Skeletal muscle tissue (tissue), 5 donors: ENCODE results near the gene SH2D1A. TPM values are rescaled to one million over a fixed set of nuclear protein-coding genes. Genes with fewer than 3 reads are reported as not detected.

Experiments
- H3K27ac ChIP-seq: one replicate; pipeline ENCODE4 v1.7.0; 2013; ENCODE audit warnings: mild to moderate bottlenecking, low read depth, low read length, inconsistent platforms
- H3K27me3 ChIP-seq, 3 donors: one replicate each; pipeline ENCODE4 v1.7.0; 2013; ENCODE audit warnings: low read length in 3 of 3; ENCODE audit not compliant: control insufficient read depth in 3 of 3, insufficient read depth in 3 of 3
- H3K36me3 ChIP-seq, 3 donors: one replicate each; pipeline ENCODE4 v1.7.0; 2013; ENCODE audit warnings: low read length in 3 of 3; ENCODE audit not compliant: control insufficient read depth in 3 of 3, insufficient read depth in 3 of 3
- H3K4me1 ChIP-seq, 3 donors: one replicate each; pipeline ENCODE4 v1.7.0; 2013; ENCODE audit warnings: low read length in 3 of 3, mild to moderate bottlenecking in 3 of 3; ENCODE audit not compliant: control insufficient read depth in 3 of 3, insufficient read depth in 3 of 3
- H3K4me3 ChIP-seq, 3 donors: one replicate each; pipeline ENCODE4 v1.7.0; 2013; ENCODE audit warnings: low read length in 3 of 3
- H3K9ac ChIP-seq, 3 donors: one replicate each; pipeline ENCODE4 v1.7.0; 2013; ENCODE audit warnings: low read length in 3 of 3, mild to moderate bottlenecking in 3 of 3, moderate library complexity in 2 of 3, low read depth in 1 of 3
- H3K9me3 ChIP-seq, 3 donors: one replicate each; pipeline ENCODE4 v1.7.0; 2013; ENCODE audit warnings: low read length in 3 of 3; ENCODE audit not compliant: control insufficient read depth in 3 of 3
- small RNA-seq: library from RNA; depleted of rRNA; stranded (forward); fragments of <200 nt; gene quantifications from one replicate; pipeline ENCODE3, GENCODE V24; 2014
- total RNA-seq: library from RNA; depleted of rRNA; stranded (reverse); fragments of >200 nt; gene quantifications from one replicate; pipeline ENCODE4 v1.2.3, GENCODE V29; 2014
- donor health status: Osteomylitis.

Gene SH2D1A
- total RNA-seq, 1 donor from 2014 or later: 1.0 TPM

DNA sequence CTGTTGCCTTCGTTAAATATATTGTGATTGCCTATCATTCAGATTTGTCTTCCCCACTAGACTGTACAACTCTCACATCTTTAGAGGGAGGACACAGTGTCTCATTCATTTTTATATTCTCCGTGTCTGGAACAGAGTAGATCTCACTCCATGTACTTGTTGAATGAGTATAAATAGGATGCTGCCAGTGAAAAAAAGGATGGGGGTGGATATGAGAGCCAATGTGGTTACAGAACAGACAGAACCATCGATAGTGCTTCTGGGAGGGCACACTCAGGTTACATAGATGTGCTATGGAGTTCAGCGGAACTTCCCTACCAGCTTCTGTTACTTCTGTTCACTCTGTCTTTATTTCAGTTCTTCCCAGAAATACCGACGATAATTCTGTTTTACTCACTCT lies 66.9 kb downstream of the SH2D1A start:
- H3K36me3 ChIP-seq: no peaks in the 10 kb centered on the region
- H3K9me3 ChIP-seq: no peaks in the 10 kb centered on the region
- H3K4me3 ChIP-seq: no peak overlapping the region
- H3K4me1 ChIP-seq: no peaks in the 10 kb centered on the region
- no peaks in the 10 kb centered on the region for H3K27me3 ChIP-seq
- H3K27ac ChIP-seq: no peak overlapping the region
- no peak overlapping the region for H3K9ac ChIP-seq

DNA sequence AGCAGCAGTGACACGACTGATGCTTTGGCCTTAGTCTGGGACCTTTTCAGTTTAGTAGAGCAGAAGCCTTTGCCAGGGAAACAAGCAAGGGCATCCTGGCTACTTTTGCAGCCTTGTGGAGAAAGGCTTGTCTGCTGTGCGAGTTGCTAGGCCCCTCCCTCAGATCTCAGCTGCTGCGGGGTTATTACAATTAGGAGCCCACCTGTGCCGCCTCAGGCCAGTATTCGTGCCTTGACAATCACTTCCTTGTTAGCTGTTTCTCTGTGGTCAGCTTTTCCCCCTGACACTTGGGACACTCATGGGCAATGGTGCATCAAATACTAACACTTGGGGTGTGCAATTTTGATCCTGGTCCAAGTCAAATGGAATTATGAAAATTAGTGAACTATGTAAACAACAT lies 67.9 kb downstream of the SH2D1A start:
- Histone ChIP-seq H3K9me3 (no peaks in the 10 kb centered on the region), H3K27me3 (no peaks in the 10 kb centered on the region), H3K27ac (no peak overlapping the region), H3K4me3 (no peak overlapping the region), H3K36me3 (no peaks in the 10 kb centered on the region), H3K4me1 (no peaks in the 10 kb centered on the region), H3K9ac (no peak overlapping the region)

DNA sequence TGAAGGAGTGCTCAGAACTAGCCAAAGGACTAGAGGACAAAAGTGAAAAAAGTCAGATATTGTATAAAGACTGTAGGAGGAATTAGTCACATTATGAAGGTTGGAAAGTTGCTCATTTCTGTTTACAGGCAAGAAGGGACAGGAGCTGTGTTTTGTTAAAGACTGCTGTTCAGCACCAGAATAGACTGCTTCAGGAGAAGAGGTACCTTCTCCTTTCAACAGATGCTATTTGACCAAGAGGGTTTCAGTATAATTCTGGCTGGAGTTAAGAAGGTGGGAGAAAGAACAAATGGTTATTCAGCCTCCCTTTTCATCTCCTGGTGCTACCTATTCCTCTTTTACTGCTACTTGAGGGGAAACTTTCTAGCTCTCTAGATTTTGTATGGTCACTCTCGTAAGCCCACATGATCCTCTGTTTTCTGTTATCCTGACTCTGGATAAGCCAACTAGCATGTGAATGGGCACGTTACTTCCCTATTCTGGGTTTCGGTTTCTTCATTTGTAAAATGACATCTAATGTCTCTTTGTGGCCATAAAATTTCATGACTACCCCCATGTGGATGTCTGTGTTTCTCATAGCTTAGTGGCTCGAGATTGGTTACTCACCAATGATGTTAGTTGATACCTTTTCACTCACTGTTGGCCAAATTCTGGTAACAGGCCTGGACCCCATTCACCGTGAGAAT lies 68.9 kb downstream of the SH2D1A start:
- no peaks in the 10 kb centered on the region for H3K27me3 ChIP-seq
- no peak overlapping the region for H3K27ac ChIP-seq
- H3K4me3 ChIP-seq: no peak overlapping the region
- no peak overlapping the region for H3K9ac ChIP-seq
- H3K36me3 ChIP-seq: no peaks in the 10 kb centered on the region
- H3K4me1 ChIP-seq: no peaks in the 10 kb centered on the region
- H3K9me3 ChIP-seq: no peaks in the 10 kb centered on the region

DNA sequence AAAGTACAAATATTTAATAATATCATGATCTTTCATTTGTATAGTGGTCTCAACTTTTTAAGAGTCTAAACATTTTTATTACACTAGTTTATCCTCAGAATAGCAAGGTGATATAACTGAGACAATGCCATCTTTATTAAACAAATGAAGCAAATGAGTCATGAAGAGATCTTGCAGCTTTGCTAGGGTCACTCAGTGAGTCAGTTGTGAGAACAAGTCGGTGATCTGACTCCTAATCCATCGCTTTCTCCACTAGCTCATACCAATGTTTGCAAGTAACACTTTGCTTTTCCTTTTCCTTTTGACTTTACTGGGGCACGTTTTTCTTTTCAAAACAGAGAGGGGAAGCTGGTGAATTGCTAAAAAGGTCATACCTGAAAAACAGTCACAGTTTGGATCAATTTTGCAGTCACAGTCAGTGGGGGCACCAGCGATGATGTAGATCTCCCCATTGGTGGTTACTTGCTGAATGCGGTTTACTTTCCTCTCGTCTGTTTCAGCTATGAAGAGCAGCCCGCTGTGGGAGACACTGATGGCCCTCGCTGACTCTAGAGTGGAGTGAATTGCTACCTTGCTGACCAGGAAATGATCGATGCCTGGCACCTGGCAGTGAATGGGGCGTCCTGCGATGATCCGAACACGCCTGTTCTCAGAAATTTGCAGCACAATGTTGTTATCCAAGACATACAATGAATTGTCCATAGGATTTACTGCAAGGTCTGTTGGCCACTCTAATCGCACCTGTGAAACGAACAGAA lies 75.7 kb downstream of the SH2D1A start:
- H3K27me3 ChIP-seq: no peaks in the 10 kb centered on the region
- H3K9ac ChIP-seq: no peak overlapping the region
- no peaks in the 10 kb centered on the region for H3K9me3 ChIP-seq
- H3K27ac ChIP-seq: no peak overlapping the region
- no peaks in the 10 kb centered on the region for H3K4me1 ChIP-seq
- no peak overlapping the region for H3K4me3 ChIP-seq
- H3K36me3 ChIP-seq: no peaks in the 10 kb centered on the region

Small RNA genes lying within 50 kb of the gene (small RNA-seq; reads per million reads assigned to genes)
- not detected for gene AL022718.1

Other genes starting within 250 kb of the SH2D1A start
- not detected for gene TEX13D, start 13.9 kb upstream of the SH2D1A start, total RNA-seq